NT2/D1 (cell line): ENCODE results near the gene MAP3K4.

Experiments used
- DNase-seq: peaks from one replicate; pipeline ENCODE4 v3.0.0-alpha.2; 2011; ENCODE audit warnings: low read depth, low spot score
- H3K27me3 ChIP-seq: 2 replicates; pipeline ENCODE4 v1.6.0; 2011; ENCODE audit warnings: mild to moderate bottlenecking; ENCODE audit not compliant: insufficient read length, insufficient read depth
- H3K36me3 ChIP-seq: 2 replicates; pipeline ENCODE4 v1.6.1; 2011; ENCODE audit warnings: mild to moderate bottlenecking, low read length, mixed read lengths; ENCODE audit not compliant: insufficient read depth, insufficient read length
- H3K4me1 ChIP-seq: 2 replicates; pipeline ENCODE4 v1.5.1; 2011; ENCODE audit not compliant: insufficient read depth, insufficient read length
- H3K4me3 ChIP-seq: 2 replicates; pipeline ENCODE4 v1.5.1; 2011; ENCODE audit warnings: low read depth; ENCODE audit not compliant: insufficient read length
- H3K9ac ChIP-seq: 2 replicates; pipeline ENCODE4 v1.6.0; 2011; ENCODE audit warnings: low read depth; ENCODE audit not compliant: insufficient read length
- H3K9me3 ChIP-seq: 2 replicates; pipeline ENCODE4 v1.5.1; 2011; ENCODE audit warnings: mild to moderate bottlenecking, low read length; ENCODE audit not compliant: insufficient read depth
- SUZ12 ChIP-seq: IDR thresholded peaks from 2 replicates; pipeline ENCODE4 v1.6.1; 2011; ENCODE audit not compliant: insufficient read length, insufficient read depth; ENCODE audit errors: extremely low read depth
- YY1 ChIP-seq: IDR thresholded peaks from 2 replicates; pipeline ENCODE4 v1.6.1; 2011; ENCODE audit not compliant: insufficient read length, insufficient read depth
- ZNF274 ChIP-seq: IDR thresholded peaks from 2 replicates; pipeline ENCODE4 v1.6.1; 2011; ENCODE audit warnings: mild to moderate bottlenecking, low read depth, low read length

The MAP3K4 gene

GRCh38 chr6:160955508-160956295, 35.9 kb upstream of the MAP3K4 start:
- TF ChIP-seq ZNF274 (no peak), SUZ12 (no peak), YY1 (no peak)
- Histone ChIP-seq H3K4me1 (no peaks in the 10 kb centered on the region), H3K9me3 (no peaks in the 10 kb centered on the region), H3K27me3 (no peaks in the 10 kb centered on the region), H3K4me3 (no peak overlapping the region), H3K9ac (no peak overlapping the region), H3K36me3 (no peaks in the 10 kb centered on the region)
- DNase-seq: no peak

- TF ChIP-seq YY1: no peak
- TF ChIP-seq SUZ12: no peak
- no peak for TF ChIP-seq ZNF274
- no peak overlapping the region for H3K4me3 ChIP-seq
- H3K36me3 ChIP-seq: no peaks in the 10 kb centered on the region
- no peaks in the 10 kb centered on the region for H3K9me3 ChIP-seq
- H3K27me3 ChIP-seq: no peaks in the 10 kb centered on the region
- H3K9ac ChIP-seq: no peak overlapping the region
- no peak for DNase-seq
- no peaks in the 10 kb centered on the region for H3K4me1 ChIP-seq
Observed at GRCh38 chr6:160956300-160957035, 35.1 kb upstream of the MAP3K4 start.

GRCh38 chr6:160959726-160960435, 31.7 kb upstream of the MAP3K4 start:
- Histone ChIP-seq H3K9ac (no peak overlapping the region), H3K9me3 (no peaks in the 10 kb centered on the region), H3K4me1 (no peaks in the 10 kb centered on the region), H3K4me3 (no peak overlapping the region), H3K27me3 (no peaks in the 10 kb centered on the region), H3K36me3 (no peaks in the 10 kb centered on the region)
- TF ChIP-seq SUZ12: no peak
- no peak for TF ChIP-seq ZNF274
- TF ChIP-seq YY1: no peak
- DNase-seq: no peak

- no peaks in the 10 kb centered on the region for H3K36me3 ChIP-seq
- H3K4me3 ChIP-seq: no peak overlapping the region
- H3K9ac ChIP-seq: no peak overlapping the region
- H3K4me1 ChIP-seq: no peaks in the 10 kb centered on the region
- H3K27me3 ChIP-seq: no peaks in the 10 kb centered on the region
- no peaks in the 10 kb centered on the region for H3K9me3 ChIP-seq
- TF ChIP-seq YY1: no peak
- no peak for TF ChIP-seq ZNF274
- TF ChIP-seq SUZ12: no peak
- no peak for DNase-seq
Observed at GRCh38 chr6:160960839-160961238, 30.7 kb upstream of the MAP3K4 start.

- DNase-seq: no peak
- Histone ChIP-seq H3K4me3 (no peak overlapping the region), H3K9me3 (no peaks in the 10 kb centered on the region), H3K36me3 (no peaks in the 10 kb centered on the region), H3K27me3 (no peaks in the 10 kb centered on the region), H3K9ac (no peak overlapping the region), H3K4me1 (no peaks in the 10 kb centered on the region)
- no peak for TF ChIP-seq YY1
- no peak for TF ChIP-seq SUZ12
- no peak for TF ChIP-seq ZNF274
Observed at GRCh38 chr6:160962835-160963623, 28.5 kb upstream of the MAP3K4 start.

- H3K27me3 ChIP-seq: no peaks in the 10 kb centered on the region
- no peak overlapping the region for H3K4me3 ChIP-seq
- no peaks in the 10 kb centered on the region for H3K4me1 ChIP-seq
- no peak overlapping the region for H3K9ac ChIP-seq
- no peak for DNase-seq
- H3K36me3 ChIP-seq: no peaks in the 10 kb centered on the region
- TF ChIP-seq ZNF274: no peak
- TF ChIP-seq SUZ12: no peak
- no peak for TF ChIP-seq YY1
- no peaks in the 10 kb centered on the region for H3K9me3 ChIP-seq
Observed at GRCh38 chr6:160963651-160964050, 27.9 kb upstream of the MAP3K4 start.
